HG03135 (cell line): ENCODE measurements around the gene CCDC91.
A peak's percentile ranks its signal among the peaks of the same experiment; 100 is the strongest.
"Not testable (repeated sequence)": the region's sequence is repeated elsewhere in the genome, so short reads cannot be mapped to it uniquely, and the experiment has no call there.

Experiments
- ATAC-seq: cut with Tn5 transposase; IDR thresholded peaks from one replicate; pipeline ENCODE4 v1.9.1; 2021; ENCODE audit warnings: mild to moderate bottlenecking, moderate library complexity; ENCODE audit not compliant: unreplicated experiment

CCDC91 gene

GRCh38 chr12:28443337-28443736 is 253.1 kb downstream of the CCDC91 start:
- no peak for ATAC-seq

GRCh38 chr12:28446031-28446430 is 255.8 kb downstream of the CCDC91 start:
- no peak for ATAC-seq

GRCh38 chr12:28453686-28454085 is 263.4 kb downstream of the CCDC91 start:
- ATAC-seq = no peak

DNA sequence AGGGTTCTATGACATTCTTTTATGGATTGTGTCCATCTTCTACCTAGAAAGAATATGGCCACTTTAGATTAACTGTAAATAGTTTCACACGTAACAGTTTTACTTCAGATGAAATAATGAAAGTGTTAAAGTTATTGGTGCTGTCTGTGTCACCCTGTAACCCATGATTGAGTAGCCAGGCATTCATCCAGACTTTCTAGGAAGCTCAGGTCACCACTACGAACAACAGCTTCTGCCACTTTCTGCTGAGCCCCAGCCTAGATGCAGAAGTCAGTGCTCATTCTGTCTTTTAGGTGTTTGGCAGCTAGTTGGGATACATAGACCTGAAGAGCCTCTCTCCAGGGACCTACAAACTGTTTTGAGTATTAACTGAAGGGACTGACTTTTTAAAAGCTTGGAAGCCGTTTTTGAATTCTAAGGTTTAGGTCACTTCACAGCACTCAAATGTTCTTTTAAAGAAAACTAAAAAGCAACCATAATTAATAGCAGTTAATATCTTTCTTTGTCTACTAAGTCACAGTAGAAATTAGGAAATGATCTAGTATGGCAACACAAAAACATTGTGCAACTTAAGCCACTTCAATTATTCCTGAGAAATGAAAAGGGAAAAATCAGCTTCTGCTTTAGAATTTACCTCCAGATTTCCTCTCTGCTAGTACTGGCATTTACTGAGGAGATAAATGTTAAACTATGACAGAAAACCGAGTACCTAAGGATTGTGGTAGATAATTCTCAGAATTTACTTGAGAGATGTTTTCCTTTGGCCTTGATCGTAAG is 266.9 kb downstream of the CCDC91 start:
- no peak for ATAC-seq

GRCh38 chr12:28457785-28458184 is 267.5 kb downstream of the CCDC91 start:
- no peak for ATAC-seq

DNA sequence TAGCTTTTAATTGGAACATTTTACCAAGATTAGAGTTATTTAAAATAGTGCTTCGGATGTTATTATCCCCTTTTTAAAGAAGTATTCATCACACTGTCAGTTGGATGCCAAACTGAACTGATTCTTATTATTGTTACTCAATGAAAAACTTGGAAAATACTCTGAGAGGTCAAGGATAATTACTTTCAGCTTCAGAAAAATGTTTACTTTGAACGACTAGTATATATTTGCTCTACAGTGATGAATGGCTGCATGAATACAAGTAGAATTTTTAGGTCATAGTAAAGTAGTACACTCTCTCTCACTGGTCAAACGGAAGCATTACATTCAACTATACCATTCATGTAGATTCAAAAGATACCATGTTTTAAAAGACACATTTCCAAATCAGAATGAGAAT is 269.2 kb downstream of the CCDC91 start:
- ATAC-seq = no peak

DNA sequence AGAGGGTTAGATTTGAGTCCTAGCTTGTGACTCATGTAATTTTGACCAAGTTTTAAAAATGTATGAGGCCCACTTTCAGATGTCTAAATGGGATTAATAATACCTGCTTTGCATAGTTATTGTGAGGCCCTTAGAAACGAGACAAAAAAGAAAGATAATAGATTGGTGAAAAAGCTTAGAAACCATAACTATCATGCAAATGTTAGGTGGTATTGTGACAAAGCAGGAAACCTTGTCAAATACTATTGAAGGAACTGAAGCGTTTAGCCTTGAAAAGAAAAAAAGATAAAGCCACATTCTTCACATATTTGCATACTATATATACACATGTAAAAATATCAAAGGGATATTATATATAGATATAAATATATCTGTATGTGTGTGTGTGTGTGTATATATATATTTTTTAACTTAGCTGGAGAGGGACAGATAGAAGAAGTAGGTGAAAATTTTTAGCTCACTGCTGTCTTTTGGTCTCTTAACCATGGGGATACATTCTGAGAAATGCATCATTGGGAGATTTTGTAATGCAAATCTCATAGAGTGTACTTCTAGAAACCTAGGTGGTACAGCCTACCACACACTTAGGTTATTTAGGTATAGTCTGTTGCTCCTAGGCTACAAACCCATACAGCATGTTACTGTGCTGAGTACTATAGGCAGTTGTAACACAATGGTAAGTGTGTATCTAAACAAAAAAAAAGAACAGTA is 270.3 kb downstream of the CCDC91 start:
- ATAC-seq = peak; percentile 72

GRCh38 chr12:28463396-28463795 is 273.1 kb downstream of the CCDC91 start:
- ATAC-seq = no peak

GRCh38 chr12:28471762-28472161 is 281.5 kb downstream of the CCDC91 start:
- not testable (repeated sequence) for ATAC-seq

DNA sequence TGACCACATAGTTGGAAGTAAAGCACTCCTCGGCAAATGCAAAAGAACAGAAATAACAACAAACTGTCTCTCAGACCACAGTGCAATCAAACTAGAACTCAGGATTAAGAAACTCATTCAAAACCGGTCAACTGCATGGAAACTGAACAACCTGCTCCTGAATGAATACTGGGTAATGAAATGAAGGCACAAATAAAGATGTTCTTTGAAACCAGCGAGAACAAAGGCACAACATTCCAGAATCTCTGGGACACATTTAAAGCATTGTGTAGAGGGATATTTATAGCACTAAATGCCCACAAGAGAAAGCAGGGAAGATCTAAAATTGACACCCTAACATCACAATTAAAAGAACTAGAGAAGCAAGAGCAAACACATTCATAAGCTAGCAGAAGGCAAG is 285.9 kb downstream of the CCDC91 start:
- not testable (repeated sequence) for ATAC-seq

- not testable (repeated sequence) for ATAC-seq
These were observed 288.8 kb downstream of the CCDC91 start for GRCh38 chr12:28479097-28479496.

- ATAC-seq = no peak
These were observed 289.4 kb downstream of the CCDC91 start for GRCh38 chr12:28479683-28480082.

GRCh38 chr12:28484156-28484555 is 293.9 kb downstream of the CCDC91 start:
- no peak for ATAC-seq

DNA sequence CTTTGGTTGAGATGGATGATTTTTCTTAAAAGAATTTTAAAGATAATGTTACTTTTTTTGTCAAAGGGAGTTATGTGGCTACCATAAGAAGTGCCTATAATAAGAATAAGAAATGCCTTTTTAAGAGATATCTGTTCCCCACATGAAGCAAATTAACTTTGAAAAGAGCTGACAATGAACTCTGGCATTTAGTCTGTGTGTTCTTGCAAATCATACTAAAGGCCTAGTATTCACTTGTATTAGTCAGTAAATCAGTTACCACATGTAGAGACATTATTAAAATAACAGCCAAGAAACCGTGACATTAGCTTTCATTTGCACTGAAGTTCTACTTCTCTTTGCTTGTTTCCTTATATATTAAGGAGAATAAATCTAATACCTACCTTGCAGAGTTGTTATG is 296.3 kb downstream of the CCDC91 start:
- no peak for ATAC-seq

DNA sequence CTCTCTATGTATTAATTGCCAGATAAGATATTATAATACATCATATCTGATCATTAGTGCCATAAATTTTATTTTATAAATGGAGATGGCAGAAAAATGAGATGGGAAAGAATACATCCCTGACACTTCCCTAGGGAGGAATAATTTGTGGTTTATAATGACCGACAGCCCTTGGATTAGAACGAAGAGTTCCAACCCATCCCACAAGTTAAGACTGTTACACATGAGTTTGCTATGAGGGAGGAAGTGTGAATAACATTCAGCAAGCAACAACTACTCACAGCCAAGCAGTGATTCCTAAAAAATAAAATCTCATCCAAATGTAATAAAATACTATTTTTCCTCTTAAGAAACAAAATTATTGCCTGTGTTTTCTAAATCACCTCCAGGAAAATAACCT is 299.0 kb downstream of the CCDC91 start:
- ATAC-seq = no peak

DNA sequence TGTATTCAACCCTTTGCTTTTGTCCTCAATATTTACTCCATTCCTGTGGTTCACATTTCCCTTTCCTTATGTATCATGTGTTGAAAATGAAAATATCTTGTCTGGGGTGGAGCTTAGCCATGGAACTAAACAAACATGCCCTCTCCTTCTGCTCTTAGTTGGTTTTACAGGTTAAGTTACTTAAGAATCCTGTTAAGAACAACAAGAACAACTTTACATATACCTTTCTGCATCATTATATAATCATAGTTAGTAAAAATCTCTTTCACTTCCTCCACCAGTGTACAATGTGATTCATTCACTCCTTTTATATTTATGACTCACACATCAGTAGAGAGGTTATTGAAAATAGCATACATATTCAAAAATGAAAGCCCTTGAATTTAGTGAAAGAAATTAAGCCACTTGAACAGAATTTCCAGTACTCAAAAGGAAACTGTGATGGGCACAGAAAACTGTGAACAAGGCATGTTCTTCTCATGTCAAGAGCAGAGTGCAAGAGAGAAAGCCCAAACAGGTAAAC is 307.7 kb downstream of the CCDC91 start:
- ATAC-seq = peak; percentile 96

DNA sequence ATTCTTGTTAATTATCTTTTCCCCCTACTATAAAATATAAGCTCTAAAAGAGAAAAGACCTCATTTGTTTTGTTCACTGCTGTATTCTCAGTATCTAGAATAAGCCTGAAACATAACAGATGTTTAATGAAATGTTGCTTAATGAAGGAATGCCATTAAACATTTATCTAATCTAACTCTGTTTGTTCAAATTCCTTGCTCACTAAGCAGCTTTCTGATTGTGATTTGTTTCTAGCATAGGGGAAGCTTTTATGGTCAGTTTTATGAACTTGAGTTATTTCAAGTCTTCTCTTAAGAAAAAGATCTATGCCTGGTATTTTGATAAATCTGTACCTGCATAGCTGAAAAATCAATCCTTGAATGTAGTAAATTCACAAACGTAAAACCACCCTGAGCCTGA is 308.6 kb downstream of the CCDC91 start:
- ATAC-seq = no peak

DNA sequence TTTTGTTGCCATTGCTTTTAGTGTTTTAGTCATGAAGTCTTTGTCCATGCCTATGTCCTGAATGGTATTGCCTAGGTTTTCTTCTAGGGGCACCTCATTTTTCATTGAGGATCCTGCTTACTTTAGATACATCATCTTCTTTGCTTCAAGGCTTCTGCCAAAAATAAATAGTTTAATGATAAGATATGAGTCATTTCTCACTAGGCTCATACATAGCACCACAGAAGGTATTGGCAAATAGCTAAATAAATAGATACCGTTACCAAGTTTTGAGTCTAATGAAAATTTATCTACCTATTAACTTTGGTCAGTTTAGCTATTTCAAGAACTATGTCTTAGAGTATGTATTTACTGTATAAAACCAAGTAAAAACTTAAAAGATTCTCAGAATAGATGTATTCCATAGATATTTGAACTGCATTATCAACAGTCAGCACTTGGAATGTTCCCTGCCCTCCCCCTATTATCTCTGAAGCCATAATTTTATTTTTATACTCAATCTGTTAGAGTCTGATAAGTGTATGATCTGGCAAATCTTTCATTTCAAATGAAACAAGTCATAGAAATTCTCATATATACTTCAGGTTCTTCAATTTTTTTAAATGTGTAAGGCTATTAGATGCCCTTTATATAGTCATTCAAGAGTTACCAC is 310.2 kb downstream of the CCDC91 start:
- no peak for ATAC-seq

DNA sequence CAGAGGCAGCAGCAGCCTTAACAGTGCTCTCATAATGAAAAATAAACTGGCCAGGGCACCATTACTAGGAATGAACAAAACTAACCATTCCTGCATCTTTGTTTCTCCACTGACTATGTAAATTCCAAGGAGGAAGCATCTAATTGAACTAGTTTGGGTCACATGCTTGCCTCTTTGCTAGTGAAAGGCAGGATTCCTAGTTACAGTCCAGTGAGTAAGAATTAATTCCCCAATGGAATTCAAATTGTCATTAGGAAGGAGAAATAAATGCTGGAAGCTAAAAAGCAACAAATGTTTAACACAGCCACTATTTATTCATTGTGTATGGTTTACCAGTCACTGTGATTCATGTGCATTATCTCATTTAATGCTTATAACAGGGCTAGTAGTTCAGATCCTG is 316.0 kb downstream of the CCDC91 start:
- no peak for ATAC-seq

DNA sequence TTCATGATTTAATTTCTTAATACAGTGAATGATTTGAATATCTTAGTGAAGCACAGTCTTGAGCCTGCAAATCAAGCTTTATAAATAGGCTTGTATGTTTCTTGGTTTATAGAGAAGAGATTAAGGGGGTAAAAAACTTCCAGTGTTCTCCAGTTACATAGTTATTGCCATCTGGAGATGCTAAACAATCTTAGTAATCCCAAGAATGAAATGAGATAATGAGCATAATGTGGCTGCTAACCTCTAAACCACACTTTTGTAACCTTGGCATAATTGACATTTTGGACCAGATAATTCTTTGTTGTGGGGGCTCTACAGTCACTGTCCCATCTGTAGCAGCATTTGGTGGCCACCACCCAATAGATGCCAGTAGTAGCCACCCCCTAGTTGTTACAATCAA is 316.8 kb downstream of the CCDC91 start:
- no peak for ATAC-seq

DNA sequence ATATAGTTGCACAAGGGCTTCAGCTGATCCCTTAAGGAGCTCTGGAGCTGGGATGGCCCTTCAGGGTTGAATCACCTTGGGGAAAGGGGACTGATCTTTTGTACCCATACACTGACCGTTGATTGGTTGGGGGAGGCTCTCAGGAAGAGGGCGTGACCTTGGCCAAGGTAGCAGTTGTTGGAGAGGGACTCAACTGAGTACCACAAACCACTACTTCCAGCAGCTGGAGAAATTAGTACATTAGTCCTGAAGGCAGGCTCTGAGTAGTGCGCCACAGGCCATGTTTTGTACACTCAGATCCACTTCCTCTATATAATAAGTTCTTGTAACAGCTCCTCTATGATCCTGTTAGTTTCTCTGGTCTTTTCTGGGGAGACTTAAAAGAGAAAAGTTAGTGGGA is 317.6 kb downstream of the CCDC91 start:
- ATAC-seq = no peak

- ATAC-seq = no peak
These were observed 322.1 kb downstream of the CCDC91 start for GRCh38 chr12:28512406-28512805.
